Naive thymus-derived CD4-positive, alpha-beta T cell (primary cell): ENCODE measurements around the gene CENPB. TPM values are rescaled to one million over a fixed set of nuclear protein-coding genes. Genes with fewer than 3 reads are reported as not detected.

Experiments
- ATAC-seq: fragments of 150-1000 bp; cut with Tn5 transposase; 2 replicates; pipeline ENCODE4 v1.10.0; 2021; ENCODE audit warnings: mild to moderate bottlenecking, moderate library complexity
- CTCF ChIA-PET: fragments of 350-600 bp; sonication (Branson Sonifier 250); formaldehyde crosslinking; loops from one replicate; lab custom pipeline; 2021; ENCODE audit warnings: antibody characterized with exemption; lab: Charles Lee
- POLR2A ChIA-PET: fragments of 350-600 bp; sonication (Branson Sonifier 250); formaldehyde crosslinking; loops from one replicate; lab custom pipeline; 2021; ENCODE audit warnings: antibody characterized with exemption, inconsistent platforms; lab: Charles Lee
- DNase-seq, 9 donors: peaks; one replicate each; pipeline versions ENCODE4 v3.0.0 to v3.0.0-alpha.2; 2020 to 2022; ENCODE audit warnings: mixed read lengths in 1 of 9
- H3K27ac ChIP-seq: one replicate; pipeline ENCODE4 v1.7.0; 2013; ENCODE audit warnings: mild to moderate bottlenecking, low read depth, low read length, moderate library complexity
- H3K27me3 ChIP-seq, 2 donors: one replicate each; pipeline ENCODE4 v1.7.0; 2013; ENCODE audit warnings: low read length in 2 of 2, mild to moderate bottlenecking in 2 of 2, moderate library complexity in 2 of 2; ENCODE audit not compliant: control insufficient read depth in 2 of 2, insufficient read depth in 2 of 2
- H3K36me3 ChIP-seq, 3 experiments: 1 replicate in 2 of 3; 2 replicates in 1 of 3; pipeline ENCODE4 v1.7.0; 2013; ENCODE audit warnings: low read length in 3 of 3, mild to moderate bottlenecking in 3 of 3, moderate library complexity in 1 of 3; ENCODE audit not compliant: insufficient read depth in 3 of 3, control insufficient read depth in 2 of 3
- H3K4me1 ChIP-seq, 2 donors: one replicate each; pipeline ENCODE4 v1.7.0; 2013; ENCODE audit warnings: low read length in 2 of 2, mild to moderate bottlenecking in 2 of 2, moderate library complexity in 1 of 2; ENCODE audit not compliant: control insufficient read depth in 2 of 2, insufficient read depth in 2 of 2
- H3K4me3 ChIP-seq: 2 replicates; pipeline ENCODE4 v1.7.0; 2013; ENCODE audit warnings: mild to moderate bottlenecking, low read length
- H3K9me3 ChIP-seq, 3 experiments: 1 replicate in 2 of 3; 2 replicates in 1 of 3; pipeline ENCODE4 v1.7.0; 2013; ENCODE audit warnings: low read length in 3 of 3; ENCODE audit not compliant: control insufficient read depth in 2 of 3
- H3K27ac Mint-ChIP-seq, 9 donors: one replicate each; pipeline ENCODE4 v1.8.0; 2020 to 2022; ENCODE audit warnings: mixed read lengths in 9 of 9, mild to moderate bottlenecking in 8 of 9, moderate library complexity in 5 of 9, inconsistent platforms in 2 of 9
- H3K27me3 Mint-ChIP-seq, 5 donors: one replicate each; pipeline ENCODE4 v1.8.0; 2021 to 2022; ENCODE audit warnings: mixed read lengths in 5 of 5, mild to moderate bottlenecking in 1 of 5
- H3K36me3 Mint-ChIP-seq, 5 donors: one replicate each; pipeline ENCODE4 v1.8.0; 2020 to 2022; ENCODE audit warnings: mixed read lengths in 5 of 5, mild to moderate bottlenecking in 3 of 5, inconsistent platforms in 1 of 5
- H3K4me1 Mint-ChIP-seq, 7 donors: one replicate each; pipeline ENCODE4 v1.8.0; 2020 to 2022; ENCODE audit warnings: mixed read lengths in 7 of 7, mild to moderate bottlenecking in 3 of 7, inconsistent platforms in 1 of 7
- H3K4me3 Mint-ChIP-seq, 10 donors: one replicate each; pipeline ENCODE4 v1.8.0; 2020 to 2022; ENCODE audit warnings: mild to moderate bottlenecking in 10 of 10, mixed read lengths in 10 of 10, moderate library complexity in 6 of 10, inconsistent platforms in 2 of 10
- H3K9me3 Mint-ChIP-seq, 11 donors: one replicate each; pipeline ENCODE4 v1.8.0; 2020 to 2022; ENCODE audit warnings: mixed read lengths in 11 of 11, mild to moderate bottlenecking in 4 of 11, inconsistent platforms in 1 of 11, moderate library complexity in 1 of 11
- intact Hi-C, 2 donors: fragments of 100-400 bp; cut with micrococcal nuclease; formaldehyde crosslinking; loops; one replicate each; pipeline ENCODE4 v1.15.1; 2023
- polyA plus RNA-seq, 2 donors: library from polyadenylated mRNA; unstranded; fragments of 300-500 nt; fragmentation: Illumina TruSeq; gene quantifications; one replicate each; pipeline ENCODE4 v1.2.3, GENCODE V29; 2021
- total RNA-seq, 6 experiments: library from RNA in 5 of 6; stranded (reverse) in 5 of 6; gene quantifications; 1 replicate in 5 of 6; 2 replicates in 1 of 6; pipeline ENCODE4 v1.2.3 and lab custom pipeline; 2021 to 2026

Gene CENPB
- total and polyA plus RNA-seq, 7 experiments from 2014 or later = 1.3 to 73.6 (median 43.2) TPM

DNA sequence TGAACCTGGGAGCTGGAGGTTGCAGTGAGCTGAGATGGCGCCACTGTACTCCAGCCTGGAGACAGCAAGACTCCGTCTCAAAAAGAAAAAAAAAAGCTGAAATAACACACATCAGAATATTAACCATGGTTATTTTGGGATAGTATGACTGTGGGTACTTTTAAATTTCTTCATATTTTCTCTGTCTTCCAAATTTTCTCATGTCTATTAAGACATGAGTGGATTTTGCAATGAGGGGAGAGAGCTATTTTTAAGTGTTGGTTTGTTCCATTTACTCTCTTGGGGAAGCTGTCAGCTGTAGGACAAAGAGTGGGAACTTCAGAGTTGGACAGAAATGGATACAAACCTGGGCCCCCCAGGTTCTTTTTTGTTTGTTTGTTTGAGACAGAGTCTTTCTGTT lies 29.3 kb downstream of the CENPB start:
- H3K36me3 ChIP-seq = peaks cover 0 to 24% (median 0%) of the 10 kb centered on the region in 3 experiments
- Mint-ChIP-seq H3K9me3 (no peaks in the 10 kb centered on the region), H3K4me1 (peaks cover 0 to 10% (median 6%) of the 10 kb centered on the region in 7 donors), H3K27ac (no peak overlapping the region), H3K27me3 (no peaks in the 10 kb centered on the region), H3K36me3 (peaks cover 0 to 13% (median 3%) of the 10 kb centered on the region in 5 donors), H3K4me3 (no peak overlapping the region)
- no peaks in the 10 kb centered on the region for H3K27me3 ChIP-seq
- intact Hi-C loops = no loop called here
- H3K27ac ChIP-seq = no peak overlapping the region
- no peak overlapping the region for H3K4me3 ChIP-seq
- CTCF ChIA-PET = interaction anchor here (1.4 to 2.9 kb wide), 2 partner anchors 11 to 98 kb away, joined by 5 to 14 read pairs; partner anchors contain the start of gene ADISSP
- no peak for DNase-seq
- H3K4me1 ChIP-seq = peaks cover 0 to 5% of the 10 kb centered on the region in 2 donors
- ATAC-seq = no peak
- no peaks in the 10 kb centered on the region for H3K9me3 ChIP-seq
- POLR2A ChIA-PET = interaction anchor here (3.1 kb wide), 1 partner anchor 11 kb away, joined by 12 read pairs; the partner anchor contains the start of gene ADISSP

DNA sequence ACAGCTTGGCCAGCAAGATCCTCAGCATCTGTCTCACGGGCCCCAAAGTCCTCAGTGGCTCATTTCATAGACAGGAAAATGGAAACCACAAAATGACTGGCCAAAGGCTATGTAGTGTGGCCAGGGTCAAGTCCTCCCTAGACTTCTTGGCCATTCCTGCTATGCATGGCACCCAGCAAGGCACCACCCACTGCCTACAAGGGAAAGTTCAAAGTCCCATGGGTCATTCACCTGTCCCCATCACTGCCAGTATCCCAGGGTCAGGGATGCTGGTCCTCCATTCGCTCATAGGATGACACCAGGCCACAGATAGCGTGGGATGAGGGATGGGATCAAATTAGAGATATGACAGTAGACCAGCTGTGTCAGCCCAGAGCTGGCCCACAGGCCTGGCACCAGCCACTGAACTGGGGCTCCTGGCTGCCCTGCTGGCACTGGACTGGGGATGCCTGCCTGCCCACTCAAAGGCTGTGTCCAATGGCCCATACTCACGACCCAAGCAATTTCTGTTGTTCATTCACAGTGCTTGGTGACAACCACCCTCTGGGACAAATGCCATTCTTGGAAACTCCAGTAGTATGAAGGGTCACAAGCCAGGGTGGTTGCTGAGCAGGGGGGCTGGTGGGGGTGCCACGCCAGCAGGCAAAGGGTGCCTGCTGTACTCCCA lies 30.6 kb downstream of the CENPB start:
- no peak overlapping the region for H3K27ac ChIP-seq
- peaks cover 0 to 24% (median 0%) of the 10 kb centered on the region in 3 experiments for H3K36me3 ChIP-seq
- H3K27me3 Mint-ChIP-seq = no peaks in the 10 kb centered on the region
- H3K27ac Mint-ChIP-seq = peak overlapping the region in 1 of 9 donors; percentile 38
- peaks cover 0 to 13% (median 4%) of the 10 kb centered on the region in 7 donors for H3K4me1 Mint-ChIP-seq
- no peak overlapping the region for H3K4me3 Mint-ChIP-seq
- H3K9me3 Mint-ChIP-seq = no peaks in the 10 kb centered on the region
- CTCF ChIA-PET = interaction anchor here (0.9 to 2.9 kb wide), 3 partner anchors 8 to 329 kb away, joined by 3 to 14 read pairs (median 4); partner anchors contain the start of gene ADISSP
- peaks cover 0 to 14% (median 3%) of the 10 kb centered on the region in 5 donors for H3K36me3 Mint-ChIP-seq
- ATAC-seq (no peak), DNase-seq (no peak)
- no peaks in the 10 kb centered on the region for H3K9me3 ChIP-seq
- peaks cover 0 to 5% of the 10 kb centered on the region in 2 donors for H3K4me1 ChIP-seq
- H3K4me3 ChIP-seq = no peak overlapping the region
- POLR2A ChIA-PET = no interaction called here
- H3K27me3 ChIP-seq = no peaks in the 10 kb centered on the region
- intact Hi-C loops = no loop called here

DNA sequence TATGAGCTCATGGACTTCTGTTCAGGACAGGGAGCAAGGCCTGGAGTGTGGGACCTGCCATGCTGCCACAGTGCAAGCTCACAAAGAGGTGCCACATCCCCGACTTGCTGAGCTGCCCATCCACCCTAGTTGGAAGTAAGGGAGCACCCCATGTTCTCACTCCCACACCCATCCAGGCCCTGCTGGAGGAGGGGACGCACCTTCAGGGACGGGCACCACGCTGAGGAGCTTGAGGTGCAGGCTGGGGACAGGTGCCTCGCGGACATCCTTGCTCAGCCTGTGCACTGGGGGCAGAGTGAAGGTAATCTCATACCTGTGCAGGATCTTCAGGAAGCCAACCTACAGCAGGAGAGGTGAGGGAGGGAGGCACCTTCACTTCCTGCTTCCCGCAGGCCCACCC lies 31.3 kb downstream of the CENPB start:
- H3K36me3 ChIP-seq = peaks cover 0 to 24% (median 0%) of the 10 kb centered on the region in 3 experiments
- ChIA-PET CTCF (interaction anchor here (0.9 to 3.3 kb wide), 4 partner anchors 9 to 330 kb away, joined by 3 to 24 read pairs (median 10); partner anchors contain the start of gene ADISSP), POLR2A (no interaction called here)
- ATAC-seq (no peak), DNase-seq (no peak)
- H3K9me3 ChIP-seq = no peaks in the 10 kb centered on the region
- H3K27ac ChIP-seq = no peak overlapping the region
- intact Hi-C loops = no loop called here
- peaks cover 0 to 5% of the 10 kb centered on the region in 2 donors for H3K4me1 ChIP-seq
- H3K27me3 Mint-ChIP-seq = no peaks in the 10 kb centered on the region
- H3K4me1 Mint-ChIP-seq = peaks cover 0 to 15% (median 4%) of the 10 kb centered on the region in 7 donors
- H3K4me3 ChIP-seq = no peak overlapping the region
- no peak overlapping the region for H3K4me3 Mint-ChIP-seq
- peaks cover 0 to 17% (median 3%) of the 10 kb centered on the region in 5 donors for H3K36me3 Mint-ChIP-seq
- H3K27me3 ChIP-seq = no peaks in the 10 kb centered on the region
- no peaks in the 10 kb centered on the region for H3K9me3 Mint-ChIP-seq
- no peak overlapping the region for H3K27ac Mint-ChIP-seq

DNA sequence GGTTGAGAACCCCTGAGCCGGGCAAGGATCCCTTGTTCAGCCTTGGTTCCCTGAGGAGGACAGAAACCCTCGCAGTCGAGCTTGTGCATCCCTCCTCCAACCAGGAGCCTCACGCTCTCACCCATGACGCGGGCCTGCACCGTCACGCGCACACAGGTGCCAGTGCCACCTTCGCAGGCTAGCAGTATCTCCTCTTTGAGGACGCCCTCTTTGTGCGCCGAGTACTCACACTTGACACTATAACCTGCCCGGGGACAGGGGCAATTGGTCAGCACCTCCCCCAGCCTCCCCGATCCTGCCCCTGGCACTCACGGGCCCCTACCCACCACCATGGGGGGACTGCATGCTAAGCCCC lies 32.3 kb downstream of the CENPB start:
- no peak overlapping the region for H3K4me3 Mint-ChIP-seq
- CTCF ChIA-PET = interaction anchor here (0.5 to 3.3 kb wide), 4 partner anchors 13 to 101 kb away, joined by 3 to 24 read pairs (median 10); partner anchors contain the start of gene ADISSP
- POLR2A ChIA-PET = interaction anchor here (0.6 kb wide), 1 partner anchor 107 kb away, joined by 5 read pairs; no protein-coding TSS in a partner anchor
- H3K4me1 Mint-ChIP-seq = peaks cover 0 to 15% (median 4%) of the 10 kb centered on the region in 7 donors
- H3K4me1 ChIP-seq = peaks cover 0 to 5% of the 10 kb centered on the region in 2 donors
- intact Hi-C loops = no loop called here
- H3K36me3 ChIP-seq = peaks cover 0 to 24% (median 0%) of the 10 kb centered on the region in 3 experiments
- H3K27me3 ChIP-seq = no peaks in the 10 kb centered on the region
- H3K36me3 Mint-ChIP-seq = peaks cover 0 to 17% (median 3%) of the 10 kb centered on the region in 5 donors
- H3K27me3 Mint-ChIP-seq = no peaks in the 10 kb centered on the region
- H3K27ac Mint-ChIP-seq = peak overlapping the region in 1 of 9 donors; percentile 30
- H3K9me3 ChIP-seq = no peaks in the 10 kb centered on the region
- ATAC-seq (no peak), DNase-seq (no peak)
- H3K9me3 Mint-ChIP-seq = no peaks in the 10 kb centered on the region
- H3K4me3 ChIP-seq = no peak overlapping the region
- no peak overlapping the region for H3K27ac ChIP-seq

DNA sequence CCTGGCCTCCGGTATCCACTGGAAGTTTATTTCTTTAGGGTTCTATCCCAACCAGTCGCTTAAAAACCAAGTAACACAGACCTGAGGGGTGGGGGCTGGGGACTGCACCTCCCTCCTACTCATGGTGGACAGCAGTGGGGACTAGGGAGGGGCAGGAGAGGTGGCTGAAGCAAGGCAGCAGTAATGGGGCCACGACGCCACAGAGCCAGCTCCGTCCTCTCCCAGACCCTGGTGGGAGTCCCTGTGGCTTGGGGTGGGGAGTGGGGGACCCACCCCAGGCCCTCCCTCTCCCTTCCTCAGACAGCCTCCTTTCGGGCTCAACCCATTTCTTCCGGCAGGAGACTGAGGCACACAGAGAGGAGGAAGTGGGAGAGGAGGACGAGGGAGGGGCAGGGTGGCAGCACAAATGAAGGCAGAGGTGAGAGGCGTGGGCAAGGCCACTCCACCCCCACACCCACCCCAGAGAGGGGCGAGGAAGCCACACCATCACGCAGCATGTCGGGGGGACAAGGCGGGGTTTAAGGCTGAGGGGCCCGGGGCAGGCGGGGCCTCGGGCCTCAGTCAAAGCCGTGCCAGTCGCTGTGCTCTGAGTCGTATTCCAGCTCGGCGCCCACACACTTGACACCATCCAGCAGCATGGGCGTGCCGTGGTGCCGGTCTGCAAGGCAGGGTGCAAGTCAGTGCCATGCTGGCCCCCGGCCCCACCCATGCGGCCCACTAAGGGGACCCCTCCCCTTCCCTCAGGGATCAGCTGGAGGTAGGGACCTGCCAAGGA lies 32.9 kb downstream of the CENPB start:
- Histone ChIP-seq H3K4me3 (no peak overlapping the region), H3K4me1 (peaks cover 0 to 5% of the 10 kb centered on the region in 2 donors), H3K9me3 (no peaks in the 10 kb centered on the region), H3K27me3 (no peaks in the 10 kb centered on the region), H3K36me3 (peaks cover 0 to 24% (median 0%) of the 10 kb centered on the region in 3 experiments), H3K27ac (no peak overlapping the region)
- peaks cover 0 to 15% (median 4%) of the 10 kb centered on the region in 7 donors for H3K4me1 Mint-ChIP-seq
- ATAC-seq = no peak
- peaks cover 0 to 17% (median 3%) of the 10 kb centered on the region in 5 donors for H3K36me3 Mint-ChIP-seq
- DNase-seq = no peak
- CTCF ChIA-PET = interaction anchor here (0.5 to 3.3 kb wide), 5 partner anchors 11 to 102 kb away, joined by 3 to 24 read pairs (median 4); partner anchors contain the start of gene ADISSP
- H3K9me3 Mint-ChIP-seq = no peaks in the 10 kb centered on the region
- intact Hi-C loops = loop anchor here (1.0 to 2.0 kb wide), 7 partner anchors 15 to 339 kb away; partner anchors contain the start of genes AP5S1 (in 2 of the 2), MAVS (in 1 of the 2) and SPEF1 (in 1 of the 2)
- POLR2A ChIA-PET = interaction anchor here (1.2 to 1.5 kb wide), 3 partner anchors 14 to 101 kb away, joined by 3 to 12 read pairs (median 5); partner anchors contain the start of gene ADISSP
- H3K4me3 Mint-ChIP-seq = no peak overlapping the region
- peak overlapping the region in 2 of 9 donors; percentile 34 to 86 for H3K27ac Mint-ChIP-seq
- H3K27me3 Mint-ChIP-seq = no peaks in the 10 kb centered on the region

DNA sequence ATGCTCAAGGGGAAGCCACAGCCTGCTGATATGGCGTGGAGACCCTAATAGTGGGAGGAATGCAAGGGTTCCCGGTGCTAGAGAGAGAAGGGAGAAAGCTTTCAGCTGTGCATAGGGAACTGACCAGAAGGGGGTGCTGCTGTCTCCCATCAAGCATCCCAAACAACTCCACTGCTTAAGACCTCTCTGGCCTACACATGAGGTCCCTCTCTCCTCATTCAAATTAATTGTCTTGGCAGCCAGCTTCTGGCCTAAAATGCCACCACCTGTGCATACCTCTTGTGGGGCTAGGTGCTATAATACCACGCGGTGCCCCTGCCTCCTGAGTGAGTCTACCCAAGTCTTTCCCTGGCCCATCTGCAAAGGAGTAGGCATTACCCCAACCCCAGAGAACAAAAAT lies 33.4 kb downstream of the CENPB start:
- H3K27ac ChIP-seq = no peak overlapping the region
- no peaks in the 10 kb centered on the region for H3K9me3 ChIP-seq
- H3K27me3 Mint-ChIP-seq = no peaks in the 10 kb centered on the region
- intact Hi-C loops = loop anchor here (1.0 to 2.0 kb wide), 7 partner anchors 15 to 340 kb away; partner anchors contain the start of genes AP5S1 (in 2 of the 2), MAVS (in 1 of the 2) and SPEF1 (in 1 of the 2)
- ChIA-PET CTCF (interaction anchor here (0.8 to 3.3 kb wide), 6 partner anchors 12 to 340 kb away, joined by 3 to 24 read pairs (median 4); partner anchors contain the start of gene ADISSP), POLR2A (interaction anchor here (1.2 to 1.5 kb wide), 3 partner anchors 15 to 102 kb away, joined by 3 to 12 read pairs (median 5); partner anchors contain the start of gene ADISSP)
- peak in 8 of 9 donors; percentile 33 to 64 (median 56) for DNase-seq
- H3K4me1 Mint-ChIP-seq = peaks cover 0 to 15% (median 4%) of the 10 kb centered on the region in 7 donors
- peak overlapping the region in 5 of 10 donors; percentile 32 to 83 (median 41) for H3K4me3 Mint-ChIP-seq
- H3K27me3 ChIP-seq = no peaks in the 10 kb centered on the region
- H3K36me3 ChIP-seq = peaks cover 0 to 20% (median 0%) of the 10 kb centered on the region in 3 experiments
- H3K9me3 Mint-ChIP-seq = no peaks in the 10 kb centered on the region
- ATAC-seq = peak; percentile 82
- H3K27ac Mint-ChIP-seq = peak overlapping the region in 5 of 9 donors; percentile 15 to 86 (median 47)
- peaks cover 0 to 5% of the 10 kb centered on the region in 2 donors for H3K4me1 ChIP-seq
- H3K36me3 Mint-ChIP-seq = peaks cover 0 to 14% (median 3%) of the 10 kb centered on the region in 5 donors
- no peak overlapping the region for H3K4me3 ChIP-seq
